AG09309 (cell line): ENCODE data around the gene LHFPL6.

ENCODE experiments used
- DNase-seq: peaks from one replicate; pipeline ENCODE4 v3.0.0-alpha.2; 2010; ENCODE audit warnings: low read depth
- H3K4me3 ChIP-seq: 2 replicates; pipeline ENCODE4 v1.5.1; 2011; ENCODE audit warnings: mild to moderate bottlenecking, low read depth, low read length, moderate library complexity; ENCODE audit not compliant: control insufficient read depth
- CTCF ChIP-seq: IDR thresholded peaks from 2 replicates; pipeline ENCODE4 v1.5.1; 2011; ENCODE audit warnings: mild to moderate bottlenecking, low read depth, low read length, inconsistent platforms; ENCODE audit not compliant: insufficient read depth, control insufficient read depth; ENCODE audit errors: missing control alignments

LHFPL6 gene

GRCh38 chr13:39365879-39366278 is 237.1 kb downstream of the LHFPL6 start:
- TF ChIP-seq CTCF = no peak
- no peak overlapping the region for H3K4me3 ChIP-seq
- no peak for DNase-seq

- H3K4me3 ChIP-seq = no peak overlapping the region
- DNase-seq = peak; percentile 14
- TF ChIP-seq CTCF = no peak
Observed at GRCh38 chr13:39364947-39365468, 238.0 kb downstream of the LHFPL6 start.

DNA sequence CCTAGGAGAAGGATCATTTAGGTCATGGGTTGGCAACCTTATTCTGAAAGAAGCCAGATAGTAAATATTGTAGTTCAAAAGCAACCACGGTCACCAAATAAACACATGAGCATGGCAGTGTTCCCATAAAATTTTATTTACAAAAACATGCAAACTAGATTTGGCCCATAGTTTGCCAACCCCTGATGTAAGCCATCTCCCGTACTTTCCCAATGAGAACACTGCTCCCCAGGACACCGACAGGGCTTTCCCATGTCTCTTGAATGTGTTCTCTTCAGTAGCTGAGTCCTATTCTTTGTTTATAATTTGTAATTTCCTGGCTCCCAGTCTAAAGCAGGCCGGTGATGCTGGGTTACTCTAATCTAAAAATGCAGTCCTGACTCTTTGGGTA is 239.6 kb downstream of the LHFPL6 start:
- no peak for DNase-seq
- no peak for TF ChIP-seq CTCF
- no peak overlapping the region for H3K4me3 ChIP-seq

GRCh38 chr13:39362652-39363381 is 240.2 kb downstream of the LHFPL6 start:
- DNase-seq = no peak
- no peak overlapping the region for H3K4me3 ChIP-seq
- no peak for TF ChIP-seq CTCF

DNA sequence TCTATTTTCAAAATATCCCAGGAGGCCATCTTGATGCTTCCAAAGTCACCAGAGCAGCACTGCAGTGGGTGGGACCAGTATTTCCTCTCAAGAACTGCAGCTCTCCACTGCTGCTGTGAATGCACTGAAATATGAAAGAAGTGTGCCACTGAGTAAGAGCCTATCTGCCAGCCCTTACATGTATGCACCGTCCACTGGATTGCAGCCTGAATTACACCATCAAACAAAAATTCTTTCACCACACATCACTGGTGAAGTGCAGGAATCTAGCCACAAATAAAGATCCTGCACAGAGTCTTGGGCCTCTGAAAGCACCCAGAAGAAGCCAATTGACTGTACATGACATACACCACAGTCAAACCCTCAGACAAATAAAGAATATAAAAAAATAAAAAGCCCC is 249.0 kb downstream of the LHFPL6 start:
- peak; percentile 38 for DNase-seq
- no peak for TF ChIP-seq CTCF
- no peak overlapping the region for H3K4me3 ChIP-seq

- TF ChIP-seq CTCF = no peak
- no peak overlapping the region for H3K4me3 ChIP-seq
- no peak for DNase-seq
Observed at GRCh38 chr13:39350461-39350881, 252.5 kb downstream of the LHFPL6 start.
